Middle frontal gyrus (tissue), 1 donor: ENCODE data around the gene CYTH4.
"Not testable (repeated sequence)": the region's sequence is repeated elsewhere in the genome, so short reads cannot be mapped to it uniquely, and the experiment has no call there.

Experiments used
- DNase-seq: peaks from one replicate; pipeline ENCODE4 v3.0.0-alpha.2; 2015; ENCODE audit warnings: low spot score; ENCODE audit errors: extremely low spot score

Gene CYTH4

DNA sequence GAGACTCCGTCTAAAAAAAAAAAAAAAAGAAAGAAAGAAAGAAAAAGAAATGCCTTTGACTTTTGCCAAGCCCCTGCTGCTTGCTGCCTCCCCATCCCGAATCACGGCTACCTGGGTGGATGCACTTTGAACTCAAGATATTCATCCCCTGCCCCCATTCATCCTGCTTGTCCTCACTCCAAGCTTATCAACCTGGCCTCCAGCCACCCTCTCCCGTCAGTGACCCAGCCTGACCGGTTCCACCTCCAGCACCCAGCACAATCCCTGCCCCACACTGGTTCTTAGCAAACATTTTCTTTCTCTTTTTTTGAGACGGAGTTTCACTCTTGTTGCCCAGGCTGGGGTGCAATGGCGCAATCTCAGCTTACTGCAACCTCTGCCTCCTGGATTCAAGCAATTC lies 44.4 kb downstream of the CYTH4 start:
- DNase-seq, result no peak

GRCh38 chr22:37328017-37328416 lies 45.7 kb downstream of the CYTH4 start:
- DNase-seq, result no peak

DNA sequence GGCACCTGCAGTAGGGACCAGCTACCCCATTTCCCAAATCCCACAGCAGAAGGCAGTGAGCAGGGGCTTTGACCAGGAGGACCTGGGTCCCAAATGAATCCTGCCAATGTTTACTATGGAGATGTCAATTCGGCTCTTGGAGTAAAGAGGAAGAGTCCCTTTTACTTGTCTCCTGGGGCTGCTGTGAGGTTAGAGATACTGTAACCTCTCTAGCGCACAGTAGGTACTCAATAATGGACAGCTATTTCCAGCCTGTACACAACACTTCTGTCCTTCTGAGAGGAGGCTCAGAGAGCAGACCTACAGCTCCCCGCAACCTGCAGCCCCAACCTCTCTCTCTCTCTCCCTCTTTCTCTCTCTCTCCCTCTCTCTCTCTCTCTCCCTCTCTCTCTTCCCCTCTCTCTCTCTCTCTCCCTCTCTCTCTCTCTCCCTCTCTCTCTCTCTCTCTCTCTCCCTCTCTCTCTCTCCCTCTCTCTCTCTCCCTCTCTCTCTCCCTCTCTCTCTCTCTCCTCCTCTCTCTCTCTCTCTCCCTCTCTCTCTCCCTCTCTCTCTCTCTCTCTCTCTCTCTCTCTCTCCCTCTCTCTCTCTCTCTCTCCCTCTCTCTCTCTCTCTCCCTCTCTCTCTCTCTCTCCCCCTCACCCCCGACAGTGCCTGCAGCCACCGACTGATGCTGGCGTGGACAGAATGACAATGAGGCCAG lies 46.4 kb downstream of the CYTH4 start:
- DNase-seq, result not testable (repeated sequence)

DNA sequence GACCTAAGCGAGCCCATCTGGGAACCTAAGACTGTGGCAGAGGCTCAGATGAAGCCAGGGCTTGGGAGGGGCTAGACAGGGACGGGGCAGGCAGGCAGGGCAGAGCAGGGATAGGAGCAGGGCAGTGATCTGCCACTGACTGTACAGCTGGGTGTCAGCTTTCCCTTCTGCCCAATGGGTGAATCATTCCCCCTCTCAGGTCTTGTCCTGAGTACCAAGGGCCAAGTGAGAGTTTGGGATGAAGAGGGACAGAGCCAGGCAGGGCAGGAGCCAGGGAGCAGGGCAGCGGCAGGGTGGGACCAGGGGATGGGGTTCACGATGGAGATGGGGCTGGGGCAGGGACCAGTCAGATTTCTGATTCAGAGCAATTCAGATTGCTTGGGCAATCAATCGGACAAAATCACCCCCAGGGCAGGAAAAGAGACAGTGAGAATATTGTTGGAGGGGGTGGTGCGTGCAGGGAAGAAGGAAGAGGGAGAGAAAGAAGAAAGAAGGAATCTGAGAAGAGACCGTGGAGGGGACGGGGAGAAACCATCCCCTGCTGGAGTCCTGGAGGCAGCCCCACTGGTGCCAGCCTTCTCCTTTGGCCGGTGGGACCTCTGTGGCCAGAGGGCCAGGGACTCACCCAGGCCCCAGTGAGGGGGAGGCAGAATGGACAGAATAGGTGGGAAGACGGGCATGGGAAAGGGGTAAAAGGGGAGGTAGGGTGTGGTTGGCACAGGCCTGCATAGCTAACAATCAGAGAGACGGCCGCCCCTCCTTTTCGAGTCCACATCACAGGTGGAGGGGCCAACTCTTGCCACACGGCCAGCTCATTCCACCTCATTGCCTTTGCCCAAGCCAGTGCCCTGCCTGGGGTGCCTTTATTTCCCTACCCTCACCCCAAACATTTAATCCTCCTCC lies 47.2 kb downstream of the CYTH4 start:
- DNase-seq, result no peak

- DNase-seq, result peak; percentile 50
These were observed 48.1 kb downstream of the CYTH4 start for GRCh38 chr22:37330200-37331033.

DNA sequence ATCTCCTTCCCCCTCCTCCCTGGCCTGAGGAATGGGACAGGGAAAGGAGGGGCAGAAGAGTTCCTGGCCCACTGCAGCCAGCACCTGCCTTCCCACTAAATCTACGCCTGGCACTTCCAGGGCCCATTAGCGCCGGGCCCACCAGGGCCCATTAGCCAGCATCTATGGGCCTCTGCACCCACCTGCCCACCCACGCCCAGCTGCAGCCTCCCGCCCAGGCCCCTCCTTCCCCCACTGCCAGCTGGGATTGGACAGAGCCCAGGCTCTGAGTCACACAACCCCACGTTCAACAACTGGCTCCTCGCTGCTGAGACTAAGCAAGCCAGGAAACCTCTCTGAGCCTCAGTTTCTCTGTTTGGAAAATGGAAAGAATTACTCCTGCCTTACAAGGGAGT lies 48.7 kb downstream of the CYTH4 start:
- no peak for DNase-seq

DNA sequence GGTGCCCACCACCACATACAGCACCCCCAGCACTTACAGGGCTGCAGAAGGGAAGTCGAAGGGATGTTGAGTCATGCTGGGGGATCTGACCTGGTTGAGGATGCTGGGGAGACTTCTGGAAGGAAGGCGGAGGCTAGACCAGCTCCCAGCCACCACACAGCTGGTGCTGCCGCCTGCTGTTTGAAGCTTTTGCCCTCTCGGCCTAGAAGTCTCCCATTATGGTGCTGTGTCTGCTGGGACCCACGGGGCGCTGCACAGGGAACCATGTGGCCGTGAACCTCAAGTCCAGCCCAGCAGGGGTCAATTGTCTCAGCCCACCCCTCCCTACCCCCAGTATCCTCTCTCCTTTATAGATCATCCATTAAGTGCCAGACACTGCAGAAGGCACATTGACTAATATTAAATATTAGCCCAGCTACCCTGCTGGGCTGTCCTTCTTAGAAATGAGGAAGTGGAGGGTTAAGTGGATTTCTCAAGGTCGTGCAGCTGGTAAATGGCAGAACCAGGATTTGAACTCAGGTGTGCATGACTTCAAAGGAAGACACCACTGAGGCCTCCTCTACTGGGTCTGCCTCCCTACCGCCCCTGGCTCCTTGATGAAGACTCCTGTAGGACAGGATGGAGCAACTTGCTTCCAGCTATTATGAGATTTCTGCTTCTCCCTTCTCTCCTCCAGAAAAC lies 49.7 kb downstream of the CYTH4 start:
- no peak for DNase-seq

GRCh38 chr22:37333724-37334460 lies 51.6 kb downstream of the CYTH4 start:
- no peak for DNase-seq

- DNase-seq, result no peak
These were observed 52.2 kb downstream of the CYTH4 start for GRCh38 chr22:37334461-37334858.

DNA sequence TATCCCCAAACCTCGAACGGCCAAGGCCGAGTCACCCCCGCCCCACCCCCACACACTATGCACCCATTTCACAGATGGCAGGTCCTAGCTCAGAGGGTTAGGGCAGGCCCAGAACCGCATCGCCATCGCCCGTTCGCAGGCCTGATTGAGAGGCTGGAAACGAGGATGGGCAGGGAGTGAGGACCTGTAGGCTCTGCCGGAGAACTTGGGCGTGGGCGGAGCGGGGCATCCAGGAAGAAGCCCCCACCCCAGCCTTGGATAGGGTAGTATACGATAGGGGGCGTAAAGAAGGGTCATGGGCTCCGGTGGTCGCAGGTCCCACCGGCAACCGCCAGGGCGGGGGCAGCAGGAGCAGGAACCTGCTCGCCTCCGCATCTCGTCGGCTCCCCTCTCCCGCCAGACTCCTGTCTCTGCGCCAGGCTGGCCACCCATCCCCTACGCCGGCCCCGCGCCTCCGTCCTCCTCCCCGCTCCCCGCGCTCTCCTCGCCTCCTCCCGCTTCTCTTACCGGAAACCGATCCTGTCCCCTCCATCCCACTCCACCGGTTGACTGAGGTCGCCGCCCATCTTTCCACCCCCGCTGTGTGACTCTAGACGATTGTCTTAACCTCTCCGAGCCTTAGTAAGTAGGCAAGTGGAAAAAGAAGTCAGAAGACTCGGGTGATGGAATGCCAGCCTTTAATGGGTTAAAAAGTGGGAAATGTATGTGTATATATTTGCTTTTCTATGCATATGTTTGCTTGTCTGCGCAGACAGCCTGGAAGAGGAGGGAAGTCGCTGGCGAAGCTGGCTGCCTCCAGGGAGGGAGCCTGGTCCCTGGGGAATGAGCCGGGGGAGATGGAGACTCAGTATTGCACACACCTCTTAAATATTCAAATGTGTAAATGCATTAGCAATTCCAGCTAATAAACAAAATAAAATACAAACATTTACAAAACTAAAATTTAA lies 52.8 kb downstream of the CYTH4 start:
- DNase-seq, result no peak

DNA sequence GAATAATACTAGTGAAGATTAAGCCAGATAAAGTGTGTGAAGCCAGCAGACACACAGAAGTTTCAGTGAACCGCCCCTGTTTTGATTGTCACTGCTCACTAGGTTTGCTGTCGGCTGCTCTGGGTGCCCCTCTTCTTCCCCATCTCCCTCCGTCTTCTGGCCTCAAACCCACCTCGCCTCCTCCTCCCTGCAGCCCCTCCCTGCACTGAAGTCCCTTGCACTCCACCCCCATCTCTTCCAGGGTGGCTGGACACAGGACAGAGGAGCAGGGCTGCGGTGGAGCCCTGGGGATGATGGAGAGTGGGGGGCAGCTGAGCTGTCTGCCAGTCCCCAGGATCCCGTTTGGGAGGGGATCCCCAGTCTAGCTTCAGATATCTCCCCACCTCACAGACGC lies 53.5 kb downstream of the CYTH4 start:
- no peak for DNase-seq

- DNase-seq, result no peak
These were observed 54.3 kb downstream of the CYTH4 start for GRCh38 chr22:37336579-37336978.

- no peak for DNase-seq
These were observed 55.1 kb downstream of the CYTH4 start for GRCh38 chr22:37337204-37337943.

GRCh38 chr22:37338539-37339246 lies 56.4 kb downstream of the CYTH4 start:
- no peak for DNase-seq

GRCh38 chr22:37340331-37341262 lies 58.3 kb downstream of the CYTH4 start:
- peak; percentile 33 for DNase-seq

DNA sequence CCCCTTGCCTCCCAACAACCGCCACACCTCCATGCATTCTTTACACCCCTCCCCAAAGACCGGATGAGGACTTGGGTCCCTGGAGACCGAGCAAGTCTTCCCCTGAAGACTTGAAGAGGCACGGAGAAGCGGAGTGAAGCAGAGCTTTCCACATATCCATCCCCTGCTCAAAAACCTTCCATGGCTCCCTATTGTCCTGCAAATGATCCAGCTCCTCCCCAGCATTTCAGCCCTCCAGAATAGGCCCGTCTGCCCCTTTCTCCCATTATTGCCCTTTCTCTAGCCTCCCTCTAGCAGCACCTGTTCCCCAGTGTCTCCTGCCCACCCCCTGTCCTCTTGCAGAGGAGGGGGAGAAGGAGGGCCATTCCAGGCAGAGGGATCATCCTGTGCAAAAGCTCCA lies 59.8 kb downstream of the CYTH4 start:
- no peak for DNase-seq

DNA sequence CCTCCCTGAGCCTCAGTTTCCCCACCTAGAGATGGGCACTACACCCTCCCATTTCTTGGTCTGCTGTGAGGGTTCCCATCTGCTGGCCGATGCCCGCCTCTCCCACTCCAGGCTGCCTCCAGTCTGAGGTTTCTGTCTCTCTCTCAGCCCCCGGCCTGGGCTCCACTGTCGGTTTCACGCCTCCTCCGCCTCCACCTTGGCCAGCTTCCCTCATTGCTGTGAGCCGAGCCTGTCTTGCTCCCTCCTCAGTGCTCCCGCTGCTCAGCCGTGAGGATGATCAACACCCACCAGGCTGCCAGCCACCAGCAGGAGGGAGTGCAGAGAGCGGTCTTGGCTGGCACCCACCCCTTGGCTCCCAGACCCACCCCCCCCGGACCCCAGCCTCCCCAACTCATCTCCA lies 61.0 kb downstream of the CYTH4 start:
- no peak for DNase-seq
